COLO668 (cell line): Measurements from ENCODE around the gene AFG1L.

Experiments used
- DNase-seq: peaks from one replicate; lab custom pipeline; 2025; ENCODE audit not compliant: unreplicated experiment; lab: John Stamatoyannopoulos, UW

AFG1L gene

DNA sequence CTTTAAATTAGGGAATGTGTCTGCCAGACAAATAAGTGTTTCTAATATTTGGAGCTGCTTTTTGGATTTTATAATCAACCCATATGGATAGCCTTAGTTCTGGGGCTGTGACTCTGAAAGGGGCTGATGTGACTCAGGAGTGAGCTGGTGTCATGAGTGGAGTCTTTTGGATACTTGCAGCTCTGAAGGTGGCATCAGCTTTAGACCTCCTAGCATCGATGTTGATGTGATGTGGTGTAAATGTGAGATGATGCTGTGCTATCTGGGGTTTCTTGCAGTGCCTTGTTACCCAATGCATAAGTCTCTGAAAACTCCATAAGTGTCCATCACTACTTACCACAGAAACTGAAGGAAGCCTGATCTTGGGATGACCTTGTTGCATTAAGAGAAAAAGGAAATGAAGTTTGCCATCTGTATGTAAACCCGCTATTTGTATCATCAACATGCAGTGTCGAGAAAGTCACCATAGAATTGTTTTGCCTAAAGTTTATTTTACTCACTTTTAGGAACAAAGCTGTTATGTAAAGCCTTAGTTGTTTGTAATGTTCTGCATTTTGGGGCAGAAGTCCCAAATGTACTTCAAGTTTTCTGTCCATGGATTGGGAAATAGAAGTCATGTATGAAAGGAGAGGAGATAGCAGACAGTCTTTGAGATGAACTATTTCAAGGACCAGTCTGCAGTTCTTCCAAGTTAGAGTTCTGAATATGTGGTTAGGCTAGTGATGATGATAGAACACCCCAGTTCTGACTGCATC is 273.9 kb downstream of the AFG1L start:
- no peak for DNase-seq

DNA sequence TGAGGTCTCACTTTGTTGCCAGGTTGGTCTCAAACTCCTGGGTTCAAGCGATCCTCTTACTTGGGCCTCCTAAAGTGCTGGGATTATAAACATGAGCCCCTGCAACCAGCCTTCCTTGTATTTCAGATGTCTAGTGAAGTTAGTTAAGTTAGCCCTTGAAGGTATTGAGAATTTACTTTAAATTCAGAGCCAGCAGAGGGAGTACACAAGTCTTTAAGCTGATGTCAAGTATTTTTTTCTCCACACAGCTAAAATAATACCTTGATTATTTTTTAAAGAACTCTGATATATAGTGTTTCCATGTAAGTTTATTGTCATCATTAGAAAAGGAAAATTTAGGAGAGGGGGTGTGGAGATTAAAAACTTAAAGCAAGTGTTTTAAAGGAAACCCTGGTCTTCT is 275.7 kb downstream of the AFG1L start:
- no peak for DNase-seq

DNA sequence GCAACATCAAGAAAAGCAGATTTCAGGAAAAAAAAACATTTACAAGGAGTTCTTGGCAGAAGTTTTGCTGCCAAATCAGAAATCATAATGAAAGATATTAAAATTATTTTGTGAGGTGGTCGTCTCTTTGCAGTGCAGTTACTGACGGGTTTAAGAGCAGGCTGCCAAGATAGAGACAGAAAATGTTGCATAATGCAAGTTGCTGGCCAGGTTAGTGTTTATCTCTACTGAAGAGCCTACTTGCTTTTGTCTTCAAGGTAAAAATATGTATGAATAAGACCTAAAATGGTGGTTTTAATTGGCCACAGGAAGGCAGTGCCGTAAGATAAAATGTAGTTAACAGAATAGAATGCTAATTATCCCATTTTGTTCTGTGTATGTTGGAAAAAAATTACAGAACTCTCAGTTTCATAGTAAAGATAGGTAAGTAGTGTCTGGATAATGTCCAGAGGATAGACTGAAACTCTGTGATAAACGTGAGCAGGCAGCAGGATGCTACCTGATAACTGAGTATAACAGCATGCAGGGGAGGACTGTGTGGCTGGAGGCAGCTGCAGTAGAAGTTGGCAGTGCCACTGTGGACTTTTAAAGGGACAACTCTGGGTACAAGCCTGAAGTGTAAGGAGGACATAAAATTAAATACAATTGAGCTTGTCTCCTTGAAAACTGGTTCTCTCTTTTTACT is 279.7 kb downstream of the AFG1L start:
- no peak for DNase-seq
